ENCODE measurements around the gene MCM3AP.
"Not testable (repeated sequence)": the region's sequence is repeated elsewhere in the genome, so short reads cannot be mapped to it uniquely, and the experiment has no call there.

MCM3AP gene

GRCh38 chr21:46200877-46201803 is 84.3 kb downstream of the MCM3AP start:
- DNase-seq, result not testable (repeated sequence)

- no peak for DNase-seq
These were observed 85.7 kb downstream of the MCM3AP start for GRCh38 chr21:46199436-46200373.

DNA sequence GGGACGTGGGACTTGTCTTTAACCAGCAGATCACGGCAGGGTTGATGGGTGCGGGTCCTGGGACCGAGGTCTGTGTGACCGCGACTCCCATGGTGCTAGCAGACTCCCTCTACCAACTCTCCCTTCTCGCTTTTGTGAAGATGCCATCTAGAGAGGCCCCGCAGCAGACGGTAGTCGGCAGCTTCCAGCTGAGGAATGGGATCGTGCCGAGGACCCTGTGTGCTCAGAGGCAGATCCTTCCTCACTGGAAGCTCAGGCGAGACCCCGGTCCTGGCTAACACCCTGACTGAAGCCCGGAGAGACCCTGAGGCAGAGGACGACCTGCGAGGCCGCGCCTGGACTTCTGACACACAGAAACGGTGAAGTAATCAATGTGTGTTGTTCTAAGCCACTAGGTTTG is 88.7 kb downstream of the MCM3AP start:
- DNase-seq, result no peak

DNA sequence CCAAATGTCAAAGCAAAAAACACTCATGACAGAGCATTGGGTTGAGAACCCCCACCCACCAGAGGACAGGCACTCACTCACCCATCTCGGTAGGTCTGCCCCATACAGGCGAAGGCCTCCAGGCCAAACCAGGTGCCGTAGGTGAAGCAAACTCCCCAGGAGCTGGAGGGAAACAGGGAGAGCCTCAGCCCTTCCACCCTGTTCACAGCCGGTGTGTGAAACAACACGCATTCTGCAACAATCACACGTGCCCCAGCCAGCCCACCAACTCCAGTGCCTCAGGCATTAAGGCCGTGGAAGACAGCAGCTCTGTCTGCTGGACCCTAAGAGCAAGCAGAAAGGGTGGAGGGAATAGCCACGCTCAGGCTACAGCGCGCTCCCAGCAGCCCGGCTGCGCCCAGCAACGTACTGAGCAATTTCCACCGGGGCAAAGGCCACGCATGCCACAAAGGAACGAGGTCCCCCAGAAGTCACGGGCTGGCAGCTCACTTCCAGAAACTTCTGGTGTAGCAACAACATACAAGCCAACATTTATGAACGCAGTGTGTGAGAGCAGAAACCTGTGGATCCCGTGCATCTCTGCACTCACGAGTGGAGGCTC is 89.7 kb downstream of the MCM3AP start:
- DNase-seq, result no peak

GRCh38 chr21:46194374-46195334 is 90.8 kb downstream of the MCM3AP start:
- no peak for DNase-seq

- no peak for DNase-seq
These were observed 91.5 kb downstream of the MCM3AP start for GRCh38 chr21:46193829-46194373.

GRCh38 chr21:46191686-46192575 is 93.5 kb downstream of the MCM3AP start:
- no peak for DNase-seq

- DNase-seq, result peak; percentile 29 to 55
These were observed 94.1 kb downstream of the MCM3AP start for GRCh38 chr21:46191257-46191685.

- DNase-seq, result no peak
These were observed 94.8 kb downstream of the MCM3AP start for GRCh38 chr21:46190491-46191131.

DNA sequence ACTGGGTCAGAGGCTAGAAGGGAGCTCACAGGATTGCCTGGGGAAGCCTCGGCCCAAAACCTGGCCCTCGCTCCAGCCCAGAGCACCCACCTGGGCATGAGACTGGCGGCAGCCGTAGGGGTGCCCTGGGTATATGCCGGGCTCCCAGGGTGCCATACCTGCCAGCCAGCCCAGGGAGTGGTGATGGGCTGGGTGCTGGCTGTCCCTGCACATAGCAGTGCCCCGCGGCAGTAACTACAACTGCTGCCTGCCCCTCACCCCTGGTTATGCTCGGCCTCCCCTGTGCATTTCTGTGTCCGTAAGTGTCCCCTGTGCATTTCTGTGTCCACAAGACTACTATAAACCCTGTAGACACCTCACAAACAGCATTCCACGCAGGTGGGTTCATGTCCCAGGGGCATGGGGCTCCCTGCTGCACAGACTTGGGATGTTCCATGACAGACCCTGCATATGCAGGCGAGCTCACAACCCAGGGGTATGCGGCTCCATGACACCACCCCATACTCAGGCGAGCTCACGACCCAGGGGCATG is 95.4 kb downstream of the MCM3AP start:
- DNase-seq, result no peak

GRCh38 chr21:46189213-46189958 is 96.0 kb downstream of the MCM3AP start:
- no peak for DNase-seq

DNA sequence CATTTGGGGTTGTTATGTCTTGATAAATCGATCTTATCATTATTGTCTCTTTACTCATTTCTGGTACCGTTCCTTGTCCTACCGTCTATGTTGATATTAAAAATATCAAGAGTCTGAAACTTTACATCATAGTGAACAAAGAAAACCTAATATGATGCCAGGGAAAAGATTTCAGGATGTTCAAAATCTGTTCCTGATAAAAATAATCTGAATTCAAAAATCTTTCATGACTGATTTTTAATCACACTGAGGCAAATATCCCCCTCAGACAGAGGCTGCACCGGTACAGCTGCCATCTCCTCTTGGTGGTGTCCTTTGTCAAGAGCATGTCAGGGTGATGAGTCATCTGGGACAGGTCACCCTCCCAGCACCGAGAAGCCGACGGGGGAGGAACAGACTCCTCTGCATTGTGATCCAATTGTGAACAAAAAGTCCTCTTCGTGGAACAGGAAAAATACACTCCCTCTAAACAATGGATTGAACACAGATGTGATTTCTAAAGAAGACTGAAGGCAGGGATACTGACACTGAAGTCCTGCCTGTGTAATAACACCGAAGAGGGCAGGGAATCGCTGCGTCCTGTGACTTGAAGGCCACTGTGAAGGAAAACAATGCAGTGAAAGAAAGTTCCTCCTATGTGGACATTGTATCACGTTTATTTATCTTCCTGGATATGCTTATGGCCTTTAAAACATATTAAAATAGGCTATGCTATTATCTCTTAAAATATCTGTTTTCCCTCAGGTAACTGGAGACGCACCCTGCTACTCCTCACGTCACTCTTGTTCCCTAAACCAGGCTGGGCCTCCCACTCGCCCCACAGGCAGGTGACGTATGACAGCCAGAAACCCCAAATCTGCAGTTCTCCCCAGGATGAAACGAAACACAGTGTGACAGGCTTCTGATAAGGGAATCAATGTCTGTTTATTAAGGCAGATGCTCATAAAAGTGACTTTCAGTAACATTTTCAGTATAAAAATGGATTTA is 96.9 kb downstream of the MCM3AP start:
- peak; percentile 49 to 69 for DNase-seq

DNA sequence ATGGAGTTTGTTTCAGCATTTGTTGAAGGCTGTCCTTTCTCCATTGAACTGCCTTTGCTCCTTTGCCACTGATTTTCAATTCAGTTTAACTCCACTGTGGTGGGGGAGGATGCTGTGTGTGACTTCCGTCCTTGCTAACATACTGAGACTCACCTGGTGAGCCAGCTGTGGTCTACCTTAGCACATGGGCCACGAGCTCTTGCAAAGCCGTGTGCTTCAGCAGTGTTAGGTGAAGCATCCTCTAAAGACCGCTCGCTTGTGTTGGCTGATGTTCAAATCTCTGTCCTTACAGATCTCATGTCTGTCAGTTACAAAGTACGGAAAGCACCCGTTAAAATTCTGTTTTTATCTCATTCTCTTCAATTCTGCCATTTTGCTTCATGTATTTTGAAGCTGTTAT is 97.6 kb downstream of the MCM3AP start:
- DNase-seq, result no peak

DNA sequence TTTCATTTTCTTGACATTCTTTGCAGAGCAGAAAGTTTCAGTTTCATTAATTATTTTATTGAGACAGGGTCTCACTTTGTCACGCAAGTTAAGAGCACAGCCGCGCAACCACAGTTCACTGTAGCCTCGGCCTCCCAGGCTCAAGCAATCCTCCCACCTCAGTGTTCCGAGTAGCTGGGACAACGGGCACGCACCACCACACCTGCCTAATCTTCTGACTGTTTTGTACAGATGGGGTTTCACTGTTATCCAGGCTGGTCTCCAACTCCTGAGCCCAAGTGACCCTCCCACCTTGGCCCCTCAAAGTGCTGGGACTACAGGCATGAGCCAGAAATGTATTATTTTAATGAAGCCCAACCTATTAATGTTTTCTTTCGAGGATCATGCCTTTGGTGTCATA is 98.2 kb downstream of the MCM3AP start:
- DNase-seq, result no peak

DNA sequence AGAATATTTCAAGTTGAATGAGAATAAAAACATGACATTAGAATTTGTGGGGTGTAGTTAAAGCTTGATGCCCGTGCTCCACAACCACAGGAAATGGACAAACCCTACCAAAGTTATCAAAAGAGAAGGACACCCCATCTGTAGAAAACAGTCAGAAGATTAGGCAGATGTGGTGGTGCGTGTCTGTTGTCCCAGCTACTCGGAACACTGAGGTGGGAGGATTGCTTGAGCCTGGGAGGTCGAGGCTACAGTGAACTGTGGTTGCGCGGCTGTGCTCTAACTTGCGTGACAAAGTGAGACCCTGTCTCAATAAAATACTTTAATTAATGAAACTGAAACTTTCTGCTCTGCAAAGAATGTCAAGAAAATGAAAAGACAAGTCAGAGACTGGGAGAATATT is 99.7 kb downstream of the MCM3AP start:
- DNase-seq, result no peak

Data from inflammatory macrophage (primary cell).